Stimulated activated CD4-positive, alpha-beta T cell treated with anti-CD3 and anti-CD28 coated beads, TNF-alpha, amount 100 ng/mL, for 48 hours (primary cell): ENCODE data around the gene FNBP1.

Source experiments
- DNase-seq, 3 donors: peaks; one replicate each; pipeline ENCODE4 v3.0.0-alpha.2; 2020; ENCODE audit warnings: low read depth in 3 of 3

The FNBP1 gene

GRCh38 chr9:129858167-129858962 is 184.6 kb downstream of the FNBP1 start:
- DNase-seq = no peak

GRCh38 chr9:129857207-129857606 is 185.8 kb downstream of the FNBP1 start:
- DNase-seq = no peak

GRCh38 chr9:129854588-129855110 is 188.3 kb downstream of the FNBP1 start:
- DNase-seq = no peak

DNA sequence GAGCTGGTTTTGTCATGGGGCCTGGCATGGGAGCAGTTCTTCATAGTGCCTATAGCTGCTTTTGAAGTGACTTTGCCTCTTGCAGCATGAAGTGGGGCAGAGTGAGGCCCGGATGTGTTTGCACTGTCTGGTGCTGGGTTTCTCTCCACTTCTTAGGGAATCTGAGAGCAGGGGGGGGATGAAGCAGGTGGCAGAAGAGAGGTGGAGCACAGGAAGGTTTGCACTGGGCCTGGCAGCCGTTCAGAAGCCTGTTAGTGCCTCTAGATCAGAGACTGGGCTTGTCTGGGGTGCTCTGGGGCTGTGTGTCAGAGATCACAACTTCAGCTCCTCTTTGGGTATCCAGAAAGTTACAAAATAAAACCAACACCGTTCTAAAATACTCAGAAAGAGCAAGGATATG is 189.4 kb downstream of the FNBP1 start:
- DNase-seq = no peak

- no peak for DNase-seq
These were observed 190.4 kb downstream of the FNBP1 start for GRCh38 chr9:129852579-129852978.

DNA sequence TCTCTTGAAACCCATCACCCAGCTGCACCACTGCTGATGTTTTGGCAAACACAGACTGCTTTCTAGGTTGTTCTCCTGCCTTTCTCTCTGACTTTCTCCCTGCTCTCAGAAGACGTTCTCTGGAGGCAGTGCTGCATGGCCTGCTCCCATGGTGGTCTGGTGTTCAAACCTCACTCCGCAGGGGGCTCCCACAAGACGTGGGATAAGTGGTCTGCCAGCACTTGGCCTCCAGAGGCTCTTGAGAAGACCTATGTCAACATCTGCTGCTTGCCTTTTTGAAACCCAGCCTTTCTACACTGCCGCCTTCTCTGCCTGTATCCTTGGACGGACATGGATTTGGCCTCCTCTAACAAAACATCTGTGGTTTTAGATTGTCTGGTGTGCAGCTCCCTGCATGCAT is 191.2 kb downstream of the FNBP1 start:
- DNase-seq = no peak

- DNase-seq = no peak
These were observed 192.0 kb downstream of the FNBP1 start for GRCh38 chr9:129850821-129851550.

- no peak for DNase-seq
These were observed 193.1 kb downstream of the FNBP1 start for GRCh38 chr9:129849901-129850300.

- DNase-seq = no peak
These were observed 194.1 kb downstream of the FNBP1 start for GRCh38 chr9:129848712-129849441.

GRCh38 chr9:129845373-129845772 is 197.6 kb downstream of the FNBP1 start:
- no peak for DNase-seq

DNA sequence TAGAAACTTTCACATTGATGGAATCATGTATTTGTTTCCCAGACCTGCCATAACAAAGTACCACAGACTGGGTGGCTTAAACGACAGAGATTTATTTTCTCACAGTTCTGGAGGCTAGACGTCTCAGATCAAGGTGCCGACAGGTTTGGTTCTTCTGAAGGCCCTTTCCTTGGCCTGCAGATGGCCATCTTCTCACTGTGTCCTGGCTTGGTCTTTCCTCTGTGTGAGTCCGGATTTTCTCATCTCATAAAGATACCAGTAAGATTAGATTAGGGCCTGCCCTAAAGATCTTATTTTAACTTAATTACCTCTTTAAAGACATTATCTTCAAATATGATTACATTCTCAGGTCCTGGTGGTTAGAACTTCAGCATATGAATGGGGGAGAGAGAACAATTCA is 201.9 kb downstream of the FNBP1 start:
- no peak for DNase-seq

- no peak for DNase-seq
These were observed 203.0 kb downstream of the FNBP1 start for GRCh38 chr9:129840034-129840433.

DNA sequence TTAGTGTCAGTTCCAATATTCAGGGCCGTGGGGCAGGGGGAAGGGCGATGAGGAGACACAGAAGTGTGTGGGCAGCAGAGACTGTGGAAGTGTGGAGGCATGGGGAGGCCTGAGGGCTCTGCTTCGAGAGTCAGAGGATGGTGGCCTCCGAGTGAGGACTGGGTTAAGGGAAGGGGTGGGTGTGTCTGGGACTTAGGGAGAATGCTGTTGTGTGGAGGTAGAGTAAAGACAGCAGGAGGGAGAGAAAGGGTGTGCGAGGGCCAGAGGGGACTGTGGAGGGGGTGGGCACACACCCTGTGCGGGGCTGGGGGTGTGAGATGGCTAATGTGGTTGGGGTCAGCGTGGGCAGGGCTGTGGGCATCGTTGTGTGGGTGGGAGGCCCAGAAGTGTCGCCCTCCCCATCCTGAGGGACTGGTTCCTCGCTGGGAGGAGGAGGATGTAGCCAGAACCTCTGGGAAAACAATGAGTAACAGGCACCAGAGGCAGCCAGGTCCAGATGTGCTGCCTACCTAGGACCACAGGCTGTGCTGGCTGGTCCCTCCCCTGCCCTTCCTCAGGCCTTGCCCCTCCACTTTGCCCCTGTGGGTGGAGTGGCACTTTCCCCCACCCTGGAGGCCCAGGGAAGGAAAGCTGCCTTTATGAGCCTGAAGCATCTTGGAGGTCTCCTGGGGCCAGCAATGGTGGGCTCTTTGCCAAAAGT is 203.5 kb downstream of the FNBP1 start:
- no peak for DNase-seq

DNA sequence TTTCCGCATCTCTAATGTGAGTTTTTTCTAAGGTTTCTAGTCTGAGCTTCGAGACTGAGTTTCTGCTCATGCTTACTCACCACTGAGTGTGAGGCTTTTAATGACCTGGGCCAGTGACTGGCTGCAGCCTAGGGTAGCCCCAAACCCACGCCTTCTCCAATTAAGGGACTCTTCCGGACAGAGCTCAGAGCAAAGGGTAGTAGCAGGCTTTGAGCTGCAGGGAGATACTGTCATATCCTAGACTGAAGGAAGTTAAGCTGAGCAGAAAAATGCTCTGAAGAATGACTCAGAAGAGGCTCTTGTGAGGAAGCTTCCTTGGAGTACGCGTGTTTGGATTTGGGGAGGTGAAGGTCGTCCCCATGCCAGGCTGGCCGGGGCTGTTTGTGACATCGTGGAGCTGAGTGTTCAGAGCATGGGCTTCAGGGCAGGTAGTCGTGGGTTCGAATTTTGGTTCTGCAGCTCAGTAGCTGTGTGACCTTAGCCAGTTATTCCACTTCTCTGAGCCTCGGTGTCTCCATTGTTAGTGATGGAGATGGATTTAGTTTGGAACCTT is 204.2 kb downstream of the FNBP1 start:
- no peak for DNase-seq
